Ishikawa (cell line): ENCODE measurements around the gene ANAPC13.

ENCODE experiments used
- CEBPB ChIP-seq: IDR thresholded peaks from 2 replicates; pipeline ENCODE4 v1.6.1; 2012
- CREB1 ChIP-seq: IDR thresholded peaks from 2 replicates; pipeline ENCODE4 v1.6.1; 2012; ENCODE audit warnings: low read depth
- EGR1 ChIP-seq: IDR thresholded peaks from 2 replicates; pipeline ENCODE4 v1.6.1; 2012
- EP300 ChIP-seq: IDR thresholded peaks from 2 replicates; pipeline ENCODE4 v1.6.1; 2012; ENCODE audit warnings: borderline replicate concordance
- FOXM1 ChIP-seq: IDR thresholded peaks from 2 replicates; pipeline ENCODE4 v1.6.1; 2012; ENCODE audit warnings: low read depth, borderline replicate concordance
- NFIC ChIP-seq: IDR thresholded peaks from 2 replicates; pipeline ENCODE4 v1.6.1; 2012
- RAD21 ChIP-seq: IDR thresholded peaks from 2 replicates; pipeline ENCODE4 v1.6.1; 2012; ENCODE audit warnings: low read depth
- TAF1 ChIP-seq: IDR thresholded peaks from 2 replicates; pipeline ENCODE4 v1.6.1; 2012; ENCODE audit warnings: low read depth, mild to moderate bottlenecking
- TCF12 ChIP-seq: IDR thresholded peaks from 2 replicates; pipeline ENCODE4 v1.6.1; 2012; ENCODE audit warnings: low read depth
- TEAD4 ChIP-seq: IDR thresholded peaks from 2 replicates; pipeline ENCODE4 v1.6.1; 2012
- YY1 ChIP-seq: IDR thresholded peaks from 2 replicates; pipeline ENCODE4 v1.6.1; 2012; ENCODE audit warnings: low read depth
- ZBTB7A ChIP-seq: IDR thresholded peaks from 2 replicates; pipeline ENCODE4 v1.6.1; 2012; ENCODE audit warnings: low read depth
- TF ChIP-seq, protein P1 (sequence below): IDR thresholded peaks from 2 replicates; pipeline ENCODE4 v1.6.1; 2012; ENCODE audit warnings: low read depth, mild to moderate bottlenecking
- TF ChIP-seq, protein P2 (sequence below): IDR thresholded peaks from 2 replicates; pipeline ENCODE4 v1.6.1; 2012
- TF ChIP-seq, protein P3 (sequence below): IDR thresholded peaks from 2 replicates; pipeline ENCODE4 v1.6.1; 2012

ANAPC13 gene

DNA sequence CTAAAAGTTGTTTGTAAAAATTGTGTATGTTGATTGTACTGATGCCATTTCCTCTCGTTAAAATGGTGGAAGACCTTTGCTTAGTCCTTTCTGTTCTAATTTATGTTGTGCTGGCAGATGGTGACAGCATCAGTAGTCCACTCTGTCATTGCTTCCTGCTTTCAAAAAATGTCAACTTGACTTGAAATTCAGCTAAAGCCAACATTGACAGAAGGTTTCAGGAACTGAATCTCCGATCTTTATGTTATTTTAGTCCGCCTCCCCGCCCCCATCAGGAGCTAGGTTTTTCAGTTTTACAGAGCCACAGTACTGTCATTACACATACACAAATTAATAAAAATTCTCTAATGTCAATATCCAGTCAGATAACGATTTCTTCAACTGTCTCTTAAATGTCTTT is 1.6 kb upstream of the ANAPC13 start:
- TF ChIP-seq TEAD4 (no peak), EGR1 (no peak), EP300 (no peak), RAD21 (no peak), TAF1 (no peak), TCF12 (no peak), FOXM1 (no peak), ZBTB7A (no peak), CEBPB (no peak), YY1 (no peak), CREB1 (no peak), NFIC (no peak)
- TF ChIP-seq, protein P1, sequence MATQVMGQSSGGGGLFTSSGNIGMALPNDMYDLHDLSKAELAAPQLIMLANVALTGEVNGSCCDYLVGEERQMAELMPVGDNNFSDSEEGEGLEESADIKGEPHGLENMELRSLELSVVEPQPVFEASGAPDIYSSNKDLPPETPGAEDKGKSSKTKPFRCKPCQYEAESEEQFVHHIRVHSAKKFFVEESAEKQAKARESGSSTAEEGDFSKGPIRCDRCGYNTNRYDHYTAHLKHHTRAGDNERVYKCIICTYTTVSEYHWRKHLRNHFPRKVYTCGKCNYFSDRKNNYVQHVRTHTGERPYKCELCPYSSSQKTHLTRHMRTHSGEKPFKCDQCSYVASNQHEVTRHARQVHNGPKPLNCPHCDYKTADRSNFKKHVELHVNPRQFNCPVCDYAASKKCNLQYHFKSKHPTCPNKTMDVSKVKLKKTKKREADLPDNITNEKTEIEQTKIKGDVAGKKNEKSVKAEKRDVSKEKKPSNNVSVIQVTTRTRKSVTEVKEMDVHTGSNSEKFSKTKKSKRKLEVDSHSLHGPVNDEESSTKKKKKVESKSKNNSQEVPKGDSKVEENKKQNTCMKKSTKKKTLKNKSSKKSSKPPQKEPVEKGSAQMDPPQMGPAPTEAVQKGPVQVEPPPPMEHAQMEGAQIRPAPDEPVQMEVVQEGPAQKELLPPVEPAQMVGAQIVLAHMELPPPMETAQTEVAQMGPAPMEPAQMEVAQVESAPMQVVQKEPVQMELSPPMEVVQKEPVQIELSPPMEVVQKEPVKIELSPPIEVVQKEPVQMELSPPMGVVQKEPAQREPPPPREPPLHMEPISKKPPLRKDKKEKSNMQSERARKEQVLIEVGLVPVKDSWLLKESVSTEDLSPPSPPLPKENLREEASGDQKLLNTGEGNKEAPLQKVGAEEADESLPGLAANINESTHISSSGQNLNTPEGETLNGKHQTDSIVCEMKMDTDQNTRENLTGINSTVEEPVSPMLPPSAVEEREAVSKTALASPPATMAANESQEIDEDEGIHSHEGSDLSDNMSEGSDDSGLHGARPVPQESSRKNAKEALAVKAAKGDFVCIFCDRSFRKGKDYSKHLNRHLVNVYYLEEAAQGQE: no peak
- TF ChIP-seq, protein P2, sequence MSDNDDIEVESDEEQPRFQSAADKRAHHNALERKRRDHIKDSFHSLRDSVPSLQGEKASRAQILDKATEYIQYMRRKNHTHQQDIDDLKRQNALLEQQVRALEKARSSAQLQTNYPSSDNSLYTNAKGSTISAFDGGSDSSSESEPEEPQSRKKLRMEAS: no peak
- TF ChIP-seq, protein P3, sequence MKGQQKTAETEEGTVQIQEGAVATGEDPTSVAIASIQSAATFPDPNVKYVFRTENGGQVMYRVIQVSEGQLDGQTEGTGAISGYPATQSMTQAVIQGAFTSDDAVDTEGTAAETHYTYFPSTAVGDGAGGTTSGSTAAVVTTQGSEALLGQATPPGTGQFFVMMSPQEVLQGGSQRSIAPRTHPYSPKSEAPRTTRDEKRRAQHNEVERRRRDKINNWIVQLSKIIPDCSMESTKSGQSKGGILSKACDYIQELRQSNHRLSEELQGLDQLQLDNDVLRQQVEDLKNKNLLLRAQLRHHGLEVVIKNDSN: no peak

DNA sequence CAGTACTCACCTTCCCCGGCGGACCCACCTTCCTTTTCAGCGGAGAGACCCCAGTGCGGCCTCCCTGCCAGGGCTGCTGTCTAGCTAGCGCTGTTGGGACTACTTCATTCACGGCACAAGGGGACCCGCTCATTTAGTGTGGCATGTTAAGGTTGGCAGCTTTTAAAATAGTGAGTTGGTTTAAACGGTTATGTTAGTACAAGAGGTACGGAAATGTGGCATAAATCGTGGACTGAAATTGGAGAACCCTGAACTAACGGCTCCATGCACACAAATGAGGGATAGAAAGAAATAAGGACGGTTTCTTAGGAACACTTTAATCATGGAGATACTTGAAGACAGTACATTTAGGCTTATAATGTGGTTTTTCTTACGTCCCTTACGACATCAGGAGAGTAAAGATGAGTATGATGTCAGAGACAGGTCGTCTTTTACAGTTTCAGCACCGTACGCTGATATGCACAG is 824 bp upstream of the ANAPC13 start:
- TF ChIP-seq EP300: no peak
- no peak for TF ChIP-seq CREB1
- no peak for TF ChIP-seq TAF1
- no peak for TF ChIP-seq EGR1
- TF ChIP-seq, protein P1: no peak
- no peak for TF ChIP-seq ZBTB7A
- no peak for TF ChIP-seq FOXM1
- TF ChIP-seq, protein P3: no peak
- TF ChIP-seq, protein P2: no peak
- no peak for TF ChIP-seq CEBPB
- no peak for TF ChIP-seq YY1
- no peak for TF ChIP-seq TCF12
- no peak for TF ChIP-seq TEAD4

DNA sequence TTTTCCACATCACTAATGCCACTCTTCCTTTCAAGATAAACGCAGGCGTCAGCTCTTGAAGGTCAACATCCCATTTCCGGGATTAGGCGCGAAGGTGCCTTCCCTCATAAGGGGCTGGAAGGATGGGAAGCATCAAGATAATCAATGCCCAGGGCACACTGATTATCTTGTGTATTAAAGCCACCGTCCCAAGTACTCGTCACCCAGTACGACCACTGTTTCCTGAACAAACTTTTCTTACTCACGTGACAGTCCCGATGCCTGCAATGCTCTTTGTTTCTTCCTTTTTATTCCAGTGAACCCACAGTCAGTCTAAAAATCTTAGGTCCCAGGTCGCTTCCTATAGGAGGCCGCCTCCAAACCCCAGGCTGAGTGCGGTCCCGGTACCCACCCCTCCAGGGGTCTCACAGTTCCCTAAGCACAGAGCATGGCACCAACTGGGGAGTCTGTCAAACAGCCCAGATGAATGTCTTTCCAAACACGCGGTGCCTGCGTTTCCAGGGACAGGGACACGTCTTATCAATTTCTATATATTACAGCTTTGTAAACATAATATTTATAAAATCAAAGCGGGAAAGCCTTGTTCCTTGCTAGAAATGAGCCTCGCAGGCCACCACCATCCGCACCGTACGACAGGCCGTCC is 589 bp downstream of the ANAPC13 start:
- TF ChIP-seq, protein P3: peak; percentile 73
- TF ChIP-seq, protein P2: no peak
- TF ChIP-seq ZBTB7A: peak; percentile 43; the same call in 1 of the 2 replicates
- TF ChIP-seq TCF12: peak; percentile 28; the same call in 1 of the 2 replicates
- TF ChIP-seq NFIC: no peak

DNA sequence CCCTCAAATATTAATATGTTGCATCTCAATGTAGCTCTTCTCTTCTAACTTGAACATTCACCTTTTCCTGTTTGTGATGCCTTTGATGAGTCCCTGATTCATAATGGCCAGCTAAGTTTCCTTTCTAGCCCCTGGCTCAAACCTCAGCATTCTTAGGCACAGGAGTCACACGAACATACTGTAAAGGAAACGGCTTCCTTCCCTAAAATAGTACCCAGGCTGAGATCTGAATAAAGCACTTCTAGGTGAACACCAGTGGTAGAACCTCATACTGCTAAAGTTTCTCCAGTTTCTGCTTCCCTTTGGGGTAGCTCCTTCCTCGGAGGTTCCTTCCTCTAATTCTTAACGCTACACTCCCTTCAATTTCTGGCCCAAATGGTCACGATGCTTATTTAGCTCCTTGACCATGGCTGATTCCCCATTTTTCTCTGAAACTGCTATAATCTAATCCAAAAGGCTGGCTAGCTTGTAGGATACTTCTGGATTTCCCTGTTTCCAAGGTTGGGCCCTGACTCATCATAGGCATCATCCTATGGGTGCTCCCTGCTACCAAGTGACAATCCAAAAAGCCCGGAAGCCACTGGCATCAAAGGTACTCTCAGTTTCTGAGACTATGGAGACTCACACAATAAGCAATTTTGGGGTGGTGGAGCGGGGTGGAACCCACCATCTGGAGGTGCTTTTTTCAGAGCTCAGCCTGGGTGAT is 2.4 kb downstream of the ANAPC13 start:
- TF ChIP-seq RAD21 (no peak), CREB1 (no peak), TEAD4 (no peak), CEBPB (no peak), YY1 (no peak), FOXM1 (no peak), ZBTB7A (no peak)
- TF ChIP-seq, protein P2: no peak

DNA sequence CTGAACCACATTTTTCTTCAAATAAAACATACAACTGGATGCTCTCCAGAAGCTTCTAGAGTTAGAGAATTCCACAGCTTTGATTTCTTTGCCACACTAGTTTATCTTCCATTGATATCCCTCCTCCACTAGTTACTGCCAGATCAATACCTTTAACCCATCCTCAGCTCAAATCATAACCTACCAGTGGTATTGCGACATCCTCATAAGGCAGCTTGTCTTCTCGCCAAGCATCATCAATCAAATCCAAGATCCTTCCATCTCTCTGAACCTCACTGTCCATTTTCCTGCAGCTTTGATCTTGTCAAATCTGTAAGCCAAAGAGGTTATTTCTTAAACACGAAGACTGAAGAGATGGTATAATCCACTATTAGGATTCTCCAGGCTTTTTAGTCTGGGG is 3.2 kb downstream of the ANAPC13 start:
- peak; percentile 68 for TF ChIP-seq CEBPB
- no peak for TF ChIP-seq RAD21
- TF ChIP-seq, protein P3: no peak
- TF ChIP-seq, protein P2: no peak
- TF ChIP-seq TAF1: no peak
